Measurements from ENCODE around the gene MIPEP.
"Not testable (repeated sequence)": the region's sequence is repeated elsewhere in the genome, so short reads cannot be mapped to it uniquely, and the experiment has no call there.

MIPEP gene

GRCh38 chr13:23888658-23889614 lies at the start of gene MIPEP:
TSS of gene MIPEP (minus strand) at chr13:23889400. CDS start at chr13:23889320, 80 bp downstream.
- in situ Hi-C loops (cut with MboI; ENCODE audit: low pct_unique_long_range_greater_than_20kb, low sequenced_read_pairs) = loop anchor here (25.0 kb wide), 1 partner anchor 402 kb away; no protein-coding TSS in a partner anchor
- peak; percentile 96 for DNase-seq

- DNase-seq = no peak
- in situ Hi-C loops (cut with MboI; ENCODE audit: low pct_unique_long_range_greater_than_20kb, low sequenced_read_pairs) = no loop called here
Observed at GRCh38 chr13:23934520-23934919, 45.3 kb upstream of the MIPEP start.

DNA sequence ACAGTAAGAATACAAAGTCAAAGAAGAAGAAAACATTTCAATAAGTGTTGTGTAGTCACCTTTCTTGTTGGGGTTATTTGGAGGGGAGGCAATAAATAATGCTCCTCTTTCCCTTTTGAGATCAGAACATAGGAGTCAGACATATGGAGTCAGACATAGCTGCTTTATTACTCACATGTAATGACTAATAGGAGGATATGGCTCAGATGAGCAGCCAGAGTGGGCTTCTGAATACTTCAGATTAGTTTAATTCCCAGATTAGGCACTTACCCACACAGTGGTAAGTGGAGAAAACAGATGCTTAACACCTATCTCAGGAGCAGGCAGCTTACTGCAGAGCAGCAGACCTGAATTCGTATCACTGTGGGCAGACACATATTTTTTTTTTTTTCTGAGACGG lies 39.8 kb upstream of the MIPEP start:
- no peak for DNase-seq
- in situ Hi-C loops (cut with MboI; ENCODE audit: low pct_unique_long_range_greater_than_20kb, low sequenced_read_pairs) = no loop called here

GRCh38 chr13:23923031-23923430 lies 33.8 kb upstream of the MIPEP start:
- in situ Hi-C loops (cut with MboI; ENCODE audit: low pct_unique_long_range_greater_than_20kb, low sequenced_read_pairs) = no loop called here
- DNase-seq = no peak

DNA sequence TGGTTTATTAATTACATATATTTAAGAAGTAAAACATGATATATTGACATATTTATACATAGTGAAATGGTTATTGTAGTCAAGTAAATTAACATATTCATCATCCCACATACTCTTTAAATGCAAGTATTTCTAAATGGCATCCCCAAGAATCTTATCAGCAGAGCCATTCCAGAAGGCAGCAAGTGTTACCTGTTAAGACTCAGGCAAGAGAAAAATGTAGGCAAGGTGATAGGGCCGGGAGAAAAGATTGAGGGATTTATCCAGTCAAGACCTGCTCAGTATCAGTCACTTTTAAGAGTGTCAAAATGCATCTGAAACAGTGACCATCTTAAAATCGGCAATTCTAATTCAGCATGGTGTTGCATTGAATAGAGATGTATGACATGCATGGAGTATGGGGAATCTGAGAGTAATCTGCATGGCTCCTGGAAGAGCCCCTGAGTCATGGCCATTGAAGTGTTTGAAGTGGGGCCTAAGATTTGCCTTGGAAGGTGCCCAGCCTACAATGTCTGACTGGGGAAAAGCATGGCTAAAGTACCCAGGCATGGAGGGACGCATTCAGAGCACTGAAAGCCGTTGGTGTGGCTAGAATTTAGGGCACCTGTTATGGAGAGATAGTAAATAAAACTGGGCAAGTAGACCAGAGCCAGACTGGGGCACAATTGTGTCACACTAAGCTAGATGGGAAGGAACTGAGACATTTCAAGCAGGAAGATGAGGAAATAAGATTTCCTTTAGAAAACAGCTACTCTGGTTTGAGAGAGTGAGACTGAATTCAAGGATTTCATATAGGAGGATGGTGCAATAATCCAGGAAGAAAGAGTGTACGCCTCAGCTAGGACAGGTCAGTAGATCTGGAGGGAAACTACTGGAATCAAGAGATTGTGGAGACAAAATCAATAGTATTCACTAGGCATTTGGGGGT lies 33.1 kb upstream of the MIPEP start:
- DNase-seq = no peak

DNA sequence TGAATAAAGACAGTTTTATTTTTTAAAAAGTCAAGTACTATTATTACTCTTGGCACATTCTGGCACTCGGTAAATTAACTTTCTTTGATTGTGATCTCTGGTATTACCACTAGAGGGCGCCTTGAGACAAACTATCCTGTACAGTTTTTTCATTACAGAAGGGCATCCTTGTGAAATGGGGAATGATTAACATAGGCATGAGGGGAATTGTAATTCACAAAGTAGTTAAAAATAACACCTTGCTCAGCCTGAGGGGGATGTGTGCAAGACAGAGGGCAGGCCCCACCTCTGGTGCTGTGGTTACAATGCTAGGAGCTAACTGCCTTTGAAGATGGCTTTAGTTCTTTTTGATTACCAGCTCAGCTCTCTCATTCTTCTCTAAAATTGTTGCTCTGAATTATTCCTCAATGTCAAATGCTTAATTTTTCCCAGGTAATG lies 32.3 kb upstream of the MIPEP start:
- in situ Hi-C loops (cut with MboI; ENCODE audit: low pct_unique_long_range_greater_than_20kb, low sequenced_read_pairs) = no loop called here
- DNase-seq = peak; percentile 47

More for the DNA sequence above, 33.1 kb upstream of the MIPEP start:
- in situ Hi-C loops (cut with MboI; ENCODE audit: low pct_unique_long_range_greater_than_20kb, low sequenced_read_pairs) = no loop called here

DNA sequence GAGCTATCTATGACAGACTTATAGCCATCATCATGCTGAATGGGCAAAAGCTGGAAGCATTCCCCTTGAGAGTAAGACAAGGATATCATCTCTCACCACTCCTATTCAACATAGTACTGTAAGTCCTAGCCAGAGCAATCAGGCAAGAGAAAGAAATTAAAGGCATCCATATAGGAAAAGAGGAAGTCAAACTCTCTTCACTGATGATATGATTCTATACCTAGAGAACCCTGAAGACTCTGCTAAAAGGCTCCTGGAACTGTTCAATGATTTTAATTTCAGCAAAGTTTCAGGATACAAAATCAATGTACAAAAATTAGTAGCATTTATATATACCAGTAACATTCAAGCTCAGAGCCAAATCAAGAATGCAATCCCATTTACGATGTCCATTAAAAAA lies 29.8 kb upstream of the MIPEP start:
- in situ Hi-C loops (cut with MboI; ENCODE audit: low pct_unique_long_range_greater_than_20kb, low sequenced_read_pairs) = no loop called here
- no peak for DNase-seq

DNA sequence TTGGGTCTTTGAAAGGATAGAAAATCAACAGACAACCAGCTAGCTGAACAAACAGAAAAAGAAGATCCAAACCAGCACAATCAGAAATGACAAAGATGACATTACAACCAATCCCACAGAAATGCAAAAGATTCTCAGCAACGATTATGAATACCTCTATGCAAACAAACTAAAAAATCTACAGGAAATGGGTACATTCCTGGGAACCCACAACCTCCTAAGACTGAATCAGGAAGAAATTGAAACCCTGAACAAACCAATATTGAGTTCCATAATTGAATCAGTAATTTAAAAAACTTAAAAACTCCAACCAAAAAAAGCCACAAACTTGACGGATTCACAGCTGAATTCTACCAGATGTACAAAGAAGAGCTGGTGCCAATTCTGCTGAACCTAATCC lies 29.0 kb upstream of the MIPEP start:
- in situ Hi-C loops (cut with MboI; ENCODE audit: low pct_unique_long_range_greater_than_20kb, low sequenced_read_pairs) = no loop called here
- DNase-seq = no peak

DNA sequence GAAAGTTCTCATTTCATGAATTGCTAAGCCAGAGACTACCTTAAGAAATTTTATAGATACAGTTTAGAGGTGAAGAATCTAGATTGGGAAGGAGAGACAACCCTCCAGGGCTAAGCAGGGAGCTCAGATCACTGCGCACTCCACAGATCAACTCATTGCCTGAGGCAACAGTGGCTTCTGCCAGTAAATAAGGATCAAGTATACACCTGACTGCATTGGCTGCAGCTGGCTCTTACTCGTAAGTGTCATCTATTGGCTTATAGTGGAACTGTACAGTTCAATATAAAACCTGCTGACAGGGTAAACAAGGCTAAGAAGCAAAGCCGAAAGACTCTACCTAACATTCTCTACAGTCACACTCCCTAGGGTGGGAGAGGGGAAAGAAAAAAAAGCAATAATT lies 26.1 kb upstream of the MIPEP start:
- DNase-seq = no peak
- in situ Hi-C loops (cut with MboI; ENCODE audit: low pct_unique_long_range_greater_than_20kb, low sequenced_read_pairs) = no loop called here

- DNase-seq = no peak
- in situ Hi-C loops (cut with MboI; ENCODE audit: low pct_unique_long_range_greater_than_20kb, low sequenced_read_pairs) = no loop called here
Observed at GRCh38 chr13:23912469-23912868, 23.3 kb upstream of the MIPEP start.

GRCh38 chr13:23909606-23910005 lies 20.4 kb upstream of the MIPEP start:
- in situ Hi-C loops (cut with MboI; ENCODE audit: low pct_unique_long_range_greater_than_20kb, low sequenced_read_pairs) = no loop called here

GRCh38 chr13:23905766-23906165 lies 16.6 kb upstream of the MIPEP start:
- in situ Hi-C loops (cut with MboI; ENCODE audit: low pct_unique_long_range_greater_than_20kb, low sequenced_read_pairs) = no loop called here
- no peak for DNase-seq

More at GRCh38 chr13:23909606-23910005, 20.4 kb upstream of the MIPEP start:
- DNase-seq = no peak

DNA sequence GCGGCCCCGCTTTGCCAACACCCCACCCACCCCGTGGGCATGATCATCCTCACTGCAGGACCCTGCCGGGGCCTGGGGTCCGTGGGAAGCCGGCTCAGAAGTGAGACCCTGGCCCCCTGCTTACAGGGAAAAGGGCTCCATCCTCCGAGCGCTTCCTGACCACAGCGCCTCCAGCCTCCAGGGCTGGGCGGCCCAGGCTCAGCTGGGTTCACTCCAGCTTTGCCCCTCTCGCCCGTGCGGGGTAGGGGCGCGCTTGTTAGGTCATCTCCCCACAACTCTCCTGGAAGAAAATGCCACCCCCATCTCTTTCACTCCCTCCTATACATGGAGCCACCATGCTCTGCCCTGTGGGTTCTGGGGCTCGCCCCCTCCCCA lies 14.7 kb upstream of the MIPEP start:
- in situ Hi-C loops (cut with MboI; ENCODE audit: low pct_unique_long_range_greater_than_20kb, low sequenced_read_pairs) = no loop called here
- DNase-seq = no peak

GRCh38 chr13:23902975-23903905 lies 14.0 kb upstream of the MIPEP start:
- no peak for DNase-seq
- in situ Hi-C loops (cut with MboI; ENCODE audit: low pct_unique_long_range_greater_than_20kb, low sequenced_read_pairs) = no loop called here

GRCh38 chr13:23901365-23901764 lies 12.2 kb upstream of the MIPEP start:
- DNase-seq = no peak
- in situ Hi-C loops (cut with MboI; ENCODE audit: low pct_unique_long_range_greater_than_20kb, low sequenced_read_pairs) = no loop called here

DNA sequence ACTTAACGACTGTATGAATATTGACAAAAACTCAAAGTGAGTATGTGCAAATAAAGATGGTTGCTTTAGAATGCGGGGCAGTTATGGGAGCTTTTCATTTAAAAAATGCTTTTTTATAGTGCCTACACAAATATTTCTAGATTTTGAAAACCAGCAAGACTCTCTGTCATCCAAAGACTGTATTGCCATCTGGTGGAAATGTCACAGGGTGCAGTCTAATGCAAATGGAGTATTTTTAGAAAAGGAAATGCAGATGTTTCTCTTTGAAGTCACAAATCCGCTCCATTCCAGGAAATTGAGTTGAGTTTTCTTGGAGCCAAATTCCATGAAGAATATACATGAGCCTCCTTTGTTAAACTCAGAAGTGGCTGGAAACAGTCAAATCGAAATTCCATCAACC lies 10.4 kb upstream of the MIPEP start:
- peak; percentile 67 for DNase-seq
- in situ Hi-C loops (cut with MboI; ENCODE audit: low pct_unique_long_range_greater_than_20kb, low sequenced_read_pairs) = loop anchor here (25.0 kb wide), 1 partner anchor 412 kb away; no protein-coding TSS in a partner anchor

- no peak for DNase-seq
- in situ Hi-C loops (cut with MboI; ENCODE audit: low pct_unique_long_range_greater_than_20kb, low sequenced_read_pairs) = loop anchor here (25.0 kb wide), 1 partner anchor 411 kb away; no protein-coding TSS in a partner anchor
Observed at GRCh38 chr13:23898101-23898500, 8.9 kb upstream of the MIPEP start.

- in situ Hi-C loops (cut with MboI; ENCODE audit: low pct_unique_long_range_greater_than_20kb, low sequenced_read_pairs) = loop anchor here (25.0 kb wide), 1 partner anchor 410 kb away; no protein-coding TSS in a partner anchor
- not testable (repeated sequence) for DNase-seq
Observed at GRCh38 chr13:23897452-23897919, 8.3 kb upstream of the MIPEP start, which contains the start of gene C1QTNF9B. TSS of gene C1QTNF9B (minus strand) at chr13:23897502.
